Activated CD4-positive, alpha-beta T cell treated with anti-CD3 and anti-CD28 coated beads for 36 hours (primary cell): Measurements from ENCODE around the gene CBX5. TPM values are rescaled to one million over a fixed set of nuclear protein-coding genes. Genes with fewer than 3 reads are reported as not detected.
"Not testable (repeated sequence)": the region's sequence is repeated elsewhere in the genome, so short reads cannot be mapped to it uniquely, and the experiment has no call there.

Source experiments
- ATAC-seq: fragments of 200-7000 bp; cut with Tn5 transposase; one replicate; pipeline ENCODE4 v1.10.0; 2021; ENCODE audit warnings: mild to moderate bottlenecking, moderate library complexity
- CTCF ChIA-PET: fragments of 350-600 bp; sonication (Branson Sonifier 250); formaldehyde crosslinking; loops from one replicate; lab custom pipeline; 2021; ENCODE audit warnings: antibody characterized with exemption; lab: Charles Lee
- POLR2A ChIA-PET: fragments of 350-600 bp; sonication (Branson Sonifier 250); formaldehyde crosslinking; loops from one replicate; lab custom pipeline; 2021; ENCODE audit warnings: antibody characterized with exemption, inconsistent platforms; lab: Charles Lee
- DNase-seq: peaks from one replicate; pipeline ENCODE4 v3.0.0-alpha.2; 2020
- H3K27ac Mint-ChIP-seq: one replicate; pipeline ENCODE4 v1.8.0; 2021; ENCODE audit warnings: mixed read lengths
- H3K27me3 Mint-ChIP-seq: one replicate; pipeline ENCODE4 v1.8.0; 2021; ENCODE audit warnings: mixed read lengths
- H3K36me3 Mint-ChIP-seq: one replicate; pipeline ENCODE4 v1.8.0; 2021; ENCODE audit warnings: low read depth, mixed read lengths
- H3K4me1 Mint-ChIP-seq: one replicate; pipeline ENCODE4 v1.8.0; 2021; ENCODE audit warnings: mixed read lengths
- H3K4me3 Mint-ChIP-seq: one replicate; pipeline ENCODE4 v1.8.0; 2021; ENCODE audit warnings: mild to moderate bottlenecking, moderate library complexity, mixed read lengths
- H3K9me3 Mint-ChIP-seq: one replicate; pipeline ENCODE4 v1.8.0; 2021; ENCODE audit warnings: low read depth, mixed read lengths
- intact Hi-C, 2 experiments: fragments of 100-400 bp; cut with DNase I in 1 of 2; cut with micrococcal nuclease in 1 of 2; formaldehyde crosslinking; loops; one replicate each; pipeline versions ENCODE4 v1.14.2 to v1.15.1; 2022 to 2024; cut with DNase I, micrococcal nuclease
- total RNA-seq, 2 experiments: library from RNA; stranded (reverse); gene quantifications; one replicate each; pipeline ENCODE4 v1.2.3, GENCODE V29; 2021

CBX5 gene
- total RNA-seq, result 100 to 1,000 TPM; 140 to 146 TPM

DNA sequence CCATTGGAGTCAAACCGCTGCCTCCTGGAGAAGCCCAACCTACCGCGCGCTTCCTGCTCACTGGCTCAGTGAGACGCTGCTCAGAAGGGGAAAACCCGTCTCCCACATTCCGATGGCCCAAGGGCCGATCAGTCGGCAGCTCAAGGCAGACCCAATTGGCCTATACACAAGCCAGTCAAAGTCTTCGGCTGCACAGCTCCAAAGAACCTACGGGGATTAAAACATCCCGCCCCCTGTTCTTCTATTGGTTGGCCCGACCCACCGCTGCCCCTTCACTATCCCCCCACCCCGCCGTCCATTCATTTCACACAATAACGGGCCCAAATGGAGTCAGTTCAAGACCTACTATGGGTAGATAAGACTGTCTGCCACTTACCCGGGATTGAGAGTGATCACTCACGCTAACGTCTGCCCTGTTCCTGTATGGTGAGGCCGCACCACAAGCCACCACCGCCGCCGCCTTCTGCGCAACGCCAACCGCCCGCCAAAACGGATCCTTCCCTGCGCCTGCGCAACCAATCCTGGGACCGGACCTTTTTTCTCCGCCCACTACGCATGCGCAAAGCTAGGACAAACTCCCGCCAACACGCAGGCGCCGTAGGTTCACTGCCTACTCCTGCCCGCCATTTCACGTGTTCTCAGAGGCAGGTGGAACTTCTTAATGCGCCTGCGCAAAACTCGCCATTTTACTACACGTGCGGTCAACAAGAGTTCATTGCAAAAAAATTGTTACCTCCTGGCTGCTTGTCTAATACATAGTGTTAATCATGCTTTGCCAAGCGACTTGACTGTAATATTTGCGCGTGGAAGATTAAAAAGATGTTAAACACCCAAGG lies at the start of gene CBX5:
CBX5 (minus strand) TSS at position 491 of the 836 bp plus-strand sequence. CDS start 22,472 bp downstream, outside the sequence.
- Mint-ChIP-seq H3K4me3 (no peak within 1 kb of the TSS), H3K36me3 (peaks cover 12% of the 10 kb centered on the region), H3K27me3 (no peaks in the 10 kb centered on the region), H3K9me3 (no peaks in the 10 kb centered on the region), H3K4me1 (peaks cover 52% of the 10 kb centered on the region), H3K27ac (no peak within 1 kb of the TSS)
- ChIA-PET POLR2A (interaction anchor here (0.5 to 3.1 kb wide), 21 partner anchors 8 to 1280 kb away, joined by 3 to 44 read pairs (median 3); partner anchors contain the start of gene COPZ1), CTCF (interaction anchor here (0.6 to 2.8 kb wide), 13 partner anchors 8 to 119 kb away, joined by 3 to 16 read pairs (median 6); partner anchors contain the start of gene COPZ1)
- DNase-seq (peak; percentile 100), ATAC-seq (peak; percentile 78)
- intact Hi-C loops, result loop anchor here (1.0 to 10.0 kb wide), 16 partner anchors 21 to 1835 kb away; partner anchors contain the start of genes COPZ1 (in 2 of the 2), TARBP2 (in 2 of the 2), AAAS (in 1 of the 2) and CALCOCO1 (in 1 of the 2)

DNA sequence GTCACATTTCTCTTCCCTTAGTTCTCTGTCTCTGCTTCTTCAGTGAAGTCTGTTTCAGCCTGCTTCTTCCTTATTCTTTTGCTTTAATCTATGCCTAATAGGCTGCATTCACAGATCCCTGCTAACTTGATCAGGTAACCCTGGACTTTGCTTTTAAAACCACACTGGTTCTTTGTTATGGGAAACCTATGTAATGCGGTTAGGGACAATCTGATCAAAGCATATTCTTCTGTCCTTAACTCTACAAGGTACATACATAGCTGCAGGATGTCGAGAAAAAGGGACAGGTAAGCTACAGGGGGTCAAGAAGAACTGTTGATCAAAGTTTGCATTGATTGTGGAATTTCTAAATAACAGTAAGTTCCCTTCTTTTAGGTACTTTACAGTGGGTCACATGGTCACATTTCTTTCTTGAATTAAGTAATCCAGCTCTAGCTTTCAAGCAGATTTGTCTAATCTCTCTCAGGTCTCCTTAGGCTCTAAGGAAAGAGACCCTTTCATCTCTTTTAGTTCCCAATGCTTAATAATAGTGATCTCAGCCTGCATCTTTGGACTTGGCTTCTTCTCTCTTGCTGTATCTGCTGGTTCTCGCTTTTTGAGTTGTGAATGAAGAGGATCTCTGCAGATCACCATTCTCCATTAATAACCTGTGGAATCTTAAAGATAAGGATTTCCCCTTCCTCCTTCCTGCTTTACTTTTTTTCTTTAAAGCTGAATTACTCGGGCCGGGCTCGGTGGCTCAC lies 48.8 kb upstream of the CBX5 start:
- Mint-ChIP-seq H3K4me3 (no peak overlapping the region), H3K27me3 (no peaks in the 10 kb centered on the region), H3K36me3 (peaks cover 4% of the 10 kb centered on the region), H3K9me3 (no peaks in the 10 kb centered on the region), H3K4me1 (peaks cover 61% of the 10 kb centered on the region), H3K27ac (peak overlapping the region; percentile 78)
- no peak for ATAC-seq
- ChIA-PET POLR2A (interaction anchor here (0.7 kb wide), 1 partner anchor 7 kb away, joined by 3 read pairs; no protein-coding TSS in a partner anchor), CTCF (interaction anchor here (1.0 to 6.7 kb wide), 5 partner anchors 7 to 71 kb away, joined by 3 to 49 read pairs (median 7); no protein-coding TSS in a partner anchor)
- DNase-seq, result no peak
- intact Hi-C loops, result no loop called here

DNA sequence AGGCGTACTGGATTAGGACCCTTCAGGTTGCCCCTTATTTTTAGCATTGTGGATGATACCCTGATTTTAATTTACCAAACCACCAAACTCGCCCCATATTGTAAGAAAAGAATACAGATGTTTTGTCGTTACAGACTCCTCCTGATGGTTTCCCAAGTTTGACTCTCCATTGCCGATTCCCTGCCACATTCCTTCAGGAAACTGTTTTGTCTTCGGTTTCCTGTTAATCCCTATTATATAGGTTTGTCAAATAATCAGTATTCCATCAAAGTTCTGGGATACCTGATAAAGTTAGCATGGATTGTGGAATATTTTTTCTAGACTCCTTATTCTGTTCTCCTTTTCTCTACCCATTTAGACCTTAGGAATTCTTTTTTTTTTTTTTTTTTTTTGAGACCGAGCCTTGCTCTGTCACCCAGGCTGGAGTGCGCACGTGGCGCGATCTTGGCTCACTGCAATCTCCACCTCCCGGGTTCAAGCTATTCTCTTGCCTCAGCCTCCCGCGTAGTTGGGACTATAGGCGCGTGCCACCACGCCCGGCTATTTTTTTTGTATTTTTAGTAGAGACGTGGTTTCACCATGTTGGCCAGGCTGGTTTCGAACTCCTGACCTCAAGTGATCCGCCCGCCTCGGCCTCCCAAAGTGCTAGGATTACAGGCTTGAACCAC lies 45.7 kb upstream of the CBX5 start:
- not testable (repeated sequence) for H3K27me3 Mint-ChIP-seq, ATAC-seq, H3K36me3 Mint-ChIP-seq, H3K9me3 Mint-ChIP-seq
- intact Hi-C loops, result loop anchor here (1.0 to 2.0 kb wide), 5 partner anchors 34 to 172 kb away; partner anchors contain the start of genes CBX5 (in 1 of the 2), HNRNPA1 (in 1 of the 2) and NCKAP1L (in 1 of the 2)
- CTCF ChIA-PET, result interaction anchor here (0.5 to 6.7 kb wide), 47 partner anchors 8 to 581 kb away, joined by 3 to 49 read pairs (median 5); partner anchors contain the start of genes CBX5, HNRNPA1 and NFE2
- POLR2A ChIA-PET, result interaction anchor here (0.6 to 1.3 kb wide), 11 partner anchors 27 to 50 kb away, joined by 3 to 17 read pairs (median 4); partner anchors contain the start of genes CBX5 and HNRNPA1
- Mint-ChIP-seq H3K27ac (peak overlapping the region; percentile 92), H3K4me1 (peaks cover 42% of the 10 kb centered on the region), H3K4me3 (peak overlapping the region; percentile 96)
- DNase-seq, result peak; percentile 16

DNA sequence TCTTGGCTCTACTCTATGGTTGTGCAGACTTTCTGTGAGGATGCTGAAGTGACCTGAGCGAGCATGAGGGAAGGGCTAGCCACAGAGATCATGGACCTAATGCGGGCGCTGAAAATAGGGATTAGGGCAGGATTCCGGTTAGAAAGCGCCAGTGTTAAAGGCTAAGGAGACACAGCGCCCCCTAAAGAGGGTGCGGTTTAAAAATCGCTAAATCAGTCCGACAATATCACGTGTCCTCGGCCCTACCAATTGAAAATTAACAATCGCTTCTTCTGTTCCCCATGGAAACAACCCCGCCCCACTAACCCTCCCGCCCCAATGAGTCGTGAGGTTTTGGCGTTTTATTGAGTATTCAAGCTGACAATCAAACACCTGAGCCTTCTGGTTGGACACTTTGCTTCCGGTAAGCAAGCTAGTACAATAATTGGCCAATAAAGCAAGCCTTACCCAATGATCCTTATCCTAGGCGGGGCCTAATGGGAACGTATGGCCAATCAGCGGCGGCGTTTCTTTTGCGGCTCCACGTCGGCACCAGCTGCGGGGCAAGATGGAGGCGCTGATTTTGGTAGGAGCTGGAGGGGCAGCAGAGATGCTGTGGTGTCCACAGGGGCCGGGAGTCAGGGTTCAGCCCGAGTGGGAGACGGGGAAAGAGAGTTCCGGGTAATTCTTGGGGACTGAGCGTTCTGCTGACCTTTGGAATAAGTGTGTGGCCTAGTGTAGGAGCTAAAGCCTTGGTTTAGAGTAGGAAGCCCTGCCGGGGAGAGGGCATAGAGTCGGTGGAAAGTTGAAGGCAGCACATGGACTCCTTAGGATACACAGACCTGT lies 44.9 kb upstream of the CBX5 start, which contains the start of gene COPZ1:
COPZ1 (plus strand) TSS at position 515 of the 825 bp plus-strand sequence; CDS start at position 548, 33 bp downstream.
- peak within 1 kb of the TSS; percentile 96 for H3K4me3 Mint-ChIP-seq
- H3K27ac Mint-ChIP-seq, result peak within 1 kb of the TSS; percentile 92
- ChIA-PET CTCF (interaction anchor here (0.5 to 6.7 kb wide), 51 partner anchors 8 to 581 kb away, joined by 3 to 49 read pairs (median 4); partner anchors contain the start of genes CBX5, HNRNPA1 and NFE2), POLR2A (interaction anchor here (0.6 to 1.3 kb wide), 13 partner anchors 18 to 49 kb away, joined by 3 to 17 read pairs (median 4); partner anchors contain the start of genes CBX5 and HNRNPA1)
- H3K9me3 Mint-ChIP-seq, result no peaks in the 10 kb centered on the region
- peaks cover 2% of the 10 kb centered on the region for H3K36me3 Mint-ChIP-seq
- DNase-seq (peak; percentile 96), ATAC-seq (peak; percentile 99)
- no peaks in the 10 kb centered on the region for H3K27me3 Mint-ChIP-seq
- intact Hi-C loops, result loop anchor here (1.0 to 2.0 kb wide), 6 partner anchors 34 to 172 kb away; partner anchors contain the start of genes CBX5 (in 1 of the 2), HNRNPA1 (in 1 of the 2) and NCKAP1L (in 1 of the 2)
- peaks cover 36% of the 10 kb centered on the region for H3K4me1 Mint-ChIP-seq

DNA sequence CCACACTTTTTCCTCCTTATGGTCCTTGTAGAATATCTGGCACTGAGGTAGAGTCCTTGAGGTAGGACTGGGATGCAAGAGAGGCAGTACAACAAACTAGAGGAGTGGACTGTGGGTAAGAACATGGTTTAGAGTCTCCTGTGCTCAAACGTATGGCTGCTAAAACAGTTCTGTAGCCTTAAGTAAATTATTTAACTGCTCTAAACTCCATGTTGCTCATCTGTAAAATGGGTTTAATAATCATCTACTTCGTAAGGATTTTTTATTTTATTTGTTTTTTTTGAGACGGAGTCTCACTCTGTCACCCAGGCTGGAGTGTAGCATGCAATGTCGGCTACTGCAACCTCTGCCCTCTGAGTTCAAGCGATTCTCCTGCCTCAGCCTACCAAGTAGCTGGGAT lies 41.4 kb upstream of the CBX5 start:
- ChIA-PET CTCF (interaction anchor here (0.6 to 3.8 kb wide), 12 partner anchors 9 to 151 kb away, joined by 3 to 10 read pairs (median 4); no protein-coding TSS in a partner anchor), POLR2A (interaction anchor here (0.6 to 0.7 kb wide), 2 partner anchors 22 to 26 kb away, joined by 3 to 6 read pairs; no protein-coding TSS in a partner anchor)
- H3K4me1 Mint-ChIP-seq, result peaks cover 8% of the 10 kb centered on the region
- H3K4me3 Mint-ChIP-seq, result no peak overlapping the region
- no peak for DNase-seq
- intact Hi-C loops, result no loop called here
- H3K27ac Mint-ChIP-seq, result no peak overlapping the region
- no peaks in the 10 kb centered on the region for H3K9me3 Mint-ChIP-seq
- H3K36me3 Mint-ChIP-seq, result no peaks in the 10 kb centered on the region
- no peak for ATAC-seq
- H3K27me3 Mint-ChIP-seq, result no peaks in the 10 kb centered on the region

DNA sequence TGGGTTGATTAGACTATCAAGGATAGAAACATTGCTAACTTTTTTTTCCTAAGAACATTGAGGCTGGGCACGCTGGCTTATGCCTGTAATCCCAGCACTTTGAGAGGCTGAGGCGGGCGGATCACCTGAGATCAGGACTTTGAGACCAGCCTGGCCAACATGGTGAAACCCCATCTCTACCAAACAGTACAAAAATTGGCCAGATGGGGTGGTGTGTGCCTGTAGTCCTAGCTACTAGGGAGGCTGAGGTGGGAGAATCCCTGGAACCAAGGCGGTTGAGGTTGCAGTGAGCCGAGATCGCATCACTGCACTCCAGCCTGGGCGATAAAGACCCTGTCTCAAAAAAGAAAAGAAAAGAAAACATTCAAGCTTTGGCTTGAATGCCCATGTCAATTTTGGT lies 32.4 kb upstream of the CBX5 start:
- DNase-seq, H3K9me3 Mint-ChIP-seq, ATAC-seq, H3K4me1 Mint-ChIP-seq, intact Hi-C loops, H3K27me3 Mint-ChIP-seq, H3K27ac Mint-ChIP-seq, POLR2A ChIA-PET, H3K4me3 Mint-ChIP-seq, H3K36me3 Mint-ChIP-seq: not testable (repeated sequence)
- CTCF ChIA-PET, result interaction anchor here (1.1 to 1.6 kb wide), 4 partner anchors 13 to 88 kb away, joined by 3 to 7 read pairs (median 4); partner anchors contain the start of gene COPZ1

DNA sequence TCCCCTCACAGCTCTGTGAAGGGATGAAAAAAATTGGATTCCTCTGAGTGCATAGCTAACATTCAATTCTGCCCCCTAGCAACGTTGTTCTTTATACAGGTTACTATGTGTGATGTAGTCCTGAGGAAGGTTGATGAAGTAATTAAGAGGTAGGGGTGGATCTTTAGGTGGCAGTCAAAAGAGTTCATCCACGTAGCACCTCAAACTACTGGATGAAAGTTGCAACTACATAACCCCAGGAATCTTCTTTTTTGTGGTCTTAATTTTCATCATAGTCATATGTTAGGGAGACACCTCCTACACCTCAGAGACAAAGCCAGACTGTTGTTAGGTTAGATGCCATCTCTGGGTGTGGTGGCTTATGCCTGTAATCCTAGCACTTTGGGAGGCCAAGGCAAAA lies 31.1 kb upstream of the CBX5 start:
- intact Hi-C loops, result no loop called here
- Mint-ChIP-seq H3K27me3 (peaks cover 5% of the 10 kb centered on the region), H3K36me3 (no peaks in the 10 kb centered on the region), H3K4me1 (peaks cover 3% of the 10 kb centered on the region), H3K4me3 (no peak overlapping the region), H3K27ac (no peak overlapping the region), H3K9me3 (no peaks in the 10 kb centered on the region)
- ChIA-PET POLR2A (no interaction called here), CTCF (interaction anchor here (0.7 to 2.3 kb wide), 6 partner anchors 14 to 104 kb away, joined by 3 to 7 read pairs (median 3); partner anchors contain the start of gene COPZ1)
- ATAC-seq, result peak; percentile 47
- DNase-seq, result no peak

DNA sequence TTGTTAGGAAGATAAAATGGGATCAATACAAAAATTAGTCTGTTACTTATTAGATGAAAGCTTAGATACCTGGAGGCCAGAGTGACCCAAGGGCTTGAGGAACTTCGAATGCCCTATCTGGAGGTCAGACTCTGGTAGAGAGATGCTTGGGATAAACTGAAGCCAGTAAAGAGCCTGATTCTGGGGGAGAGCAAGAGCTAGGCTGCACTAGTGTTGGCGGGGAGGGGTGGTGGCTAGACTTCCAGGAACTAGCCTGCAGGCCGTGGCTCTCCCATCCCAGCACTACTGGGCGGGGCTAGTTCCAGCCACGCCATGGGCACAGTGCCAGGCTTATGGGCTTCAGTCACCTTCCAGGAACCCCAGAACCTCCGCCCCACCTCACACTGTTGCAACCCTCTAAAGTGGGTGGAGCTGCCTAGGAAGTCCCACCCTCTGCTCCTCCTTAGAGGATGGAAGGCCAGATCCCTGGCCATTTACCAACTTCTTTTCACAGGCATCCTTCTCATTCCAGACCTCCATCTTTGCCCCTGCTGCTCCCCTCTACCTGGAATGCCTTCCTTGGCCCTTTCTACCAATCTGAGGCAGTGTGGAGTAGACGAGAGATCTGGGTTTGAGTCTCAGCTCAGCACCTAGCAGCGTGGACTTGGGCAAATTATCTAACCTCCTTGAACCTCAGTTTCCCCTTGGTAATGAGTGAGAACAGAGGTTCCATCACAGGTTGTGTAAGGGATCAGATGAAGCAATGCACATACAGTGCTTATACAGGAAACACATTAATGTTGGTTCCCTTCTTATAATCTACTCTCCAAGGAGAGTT lies 27.2 kb upstream of the CBX5 start:
- ChIA-PET POLR2A (interaction anchor here (0.7 to 1.2 kb wide), 3 partner anchors 8 to 20 kb away, joined by 3 to 4 read pairs (median 4); partner anchors contain the start of gene COPZ1), CTCF (interaction anchor here (0.5 to 2.4 kb wide), 11 partner anchors 13 to 93 kb away, joined by 3 to 10 read pairs (median 5); partner anchors contain the start of gene COPZ1)
- no peak overlapping the region for H3K4me3 Mint-ChIP-seq
- intact Hi-C loops, result no loop called here
- H3K27ac Mint-ChIP-seq, result no peak overlapping the region
- no peaks in the 10 kb centered on the region for H3K9me3 Mint-ChIP-seq
- peaks cover 28% of the 10 kb centered on the region for H3K27me3 Mint-ChIP-seq
- ATAC-seq (peak; percentile 58), DNase-seq (peak; percentile 53)
- H3K4me1 Mint-ChIP-seq, result peaks cover 6% of the 10 kb centered on the region
- no peaks in the 10 kb centered on the region for H3K36me3 Mint-ChIP-seq
